HG02759 (cell line): ENCODE measurements around the gene KCNQ1.

ENCODE experiments used
- ATAC-seq: cut with Tn5 transposase; IDR thresholded peaks from one replicate; pipeline ENCODE4 v1.9.1; 2021; ENCODE audit warnings: mild to moderate bottlenecking, moderate library complexity; ENCODE audit not compliant: unreplicated experiment

The KCNQ1 gene

DNA sequence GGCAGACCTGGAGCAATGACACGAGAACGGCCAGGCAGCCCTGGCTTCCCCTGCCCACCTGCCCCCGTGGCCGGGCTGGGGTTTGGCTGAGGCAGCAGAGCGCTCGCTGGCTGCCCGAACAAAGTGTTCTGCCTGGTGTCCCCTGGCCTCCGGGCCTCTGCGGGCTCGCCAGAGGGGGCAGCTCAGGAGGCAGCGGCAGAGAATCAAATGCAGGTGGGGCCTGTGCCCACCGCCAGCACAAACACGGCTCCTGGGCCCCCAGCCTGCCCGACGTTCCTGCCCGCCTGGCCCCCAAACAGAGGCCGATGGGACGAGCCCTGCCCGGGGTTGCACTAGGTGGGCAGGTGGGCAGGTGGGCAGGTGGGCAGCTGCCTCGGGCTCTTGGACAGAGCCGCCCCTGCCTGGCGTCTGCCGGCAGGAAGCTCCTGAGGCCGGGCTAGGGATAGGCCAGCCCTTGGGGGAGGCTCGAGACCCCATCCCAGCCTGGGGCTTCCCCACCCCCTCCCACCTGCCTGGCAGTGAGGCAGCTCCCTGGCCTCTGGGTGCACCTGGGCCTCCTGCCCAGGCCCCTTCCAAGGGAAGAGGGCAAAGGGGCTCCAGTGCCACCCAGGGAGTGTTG, 394.0 kb downstream of the KCNQ1 start:
- ATAC-seq = no peak

DNA sequence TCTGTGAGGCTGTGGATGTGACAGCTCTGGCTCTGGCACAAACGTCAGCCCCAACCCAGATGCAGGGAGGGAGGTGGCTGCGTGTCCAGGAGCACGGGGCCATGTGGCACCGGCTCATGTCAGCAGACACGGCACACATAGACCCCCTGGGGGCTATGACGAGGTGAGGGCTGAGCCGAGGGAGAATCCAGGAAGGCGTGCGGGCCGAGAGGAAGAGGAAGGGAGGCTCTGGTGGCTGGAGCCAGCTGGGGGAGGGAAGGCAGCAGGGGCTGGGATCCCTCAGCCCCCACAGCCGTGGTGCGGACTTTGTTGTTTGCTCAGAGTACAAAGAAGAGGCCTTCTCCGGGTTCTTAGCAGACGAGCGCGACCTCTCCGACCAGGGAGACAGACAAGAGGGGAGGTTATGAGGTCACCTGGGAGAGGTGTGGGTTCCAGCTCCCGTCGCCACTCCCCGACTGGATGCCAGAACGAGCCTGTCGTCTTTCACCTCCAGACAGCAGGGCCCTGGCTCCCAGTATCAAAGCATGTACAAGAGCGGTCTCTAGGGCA, 394.7 kb downstream of the KCNQ1 start:
- ATAC-seq = no peak

DNA sequence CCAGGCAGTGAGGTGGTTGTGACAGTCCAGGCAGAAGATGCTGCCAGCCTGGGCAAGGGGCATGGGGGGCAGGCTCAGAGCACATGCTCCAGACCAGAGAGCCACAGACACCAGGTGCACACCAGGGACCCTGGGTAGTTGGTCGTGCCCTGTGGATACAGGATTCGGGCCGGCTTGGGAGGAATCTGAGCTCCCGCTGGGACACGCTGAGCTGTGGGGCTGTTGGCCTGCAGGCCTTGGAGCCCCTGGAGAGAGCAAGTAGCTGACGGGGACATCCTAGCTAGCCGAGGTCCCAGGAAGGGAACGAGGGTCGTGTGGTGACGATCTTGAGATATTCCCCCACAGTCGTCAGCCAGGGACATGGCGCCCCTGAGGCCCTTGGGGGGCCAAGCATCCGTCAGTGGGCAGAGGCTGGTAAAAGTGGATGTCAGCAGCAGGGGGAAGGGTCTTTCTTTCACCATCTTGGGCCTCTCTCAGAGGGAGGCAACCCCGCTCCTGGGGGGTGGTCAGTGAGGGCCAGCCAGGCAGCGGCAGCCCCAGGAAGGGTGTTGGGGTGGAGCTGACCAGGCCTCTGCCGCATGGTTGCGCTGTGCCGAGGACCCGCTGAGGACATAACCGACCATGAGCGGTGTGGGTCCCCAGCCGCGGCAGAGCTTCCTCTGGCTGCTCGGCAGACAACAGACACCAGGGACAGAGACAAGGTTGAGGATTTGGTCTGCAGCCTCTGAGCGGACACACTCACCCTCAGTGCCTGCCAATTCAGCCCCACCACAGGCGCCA, 396.8 kb downstream of the KCNQ1 start:
- no peak for ATAC-seq

GRCh38 chr11:2842876-2843275, 398.1 kb downstream of the KCNQ1 start:
- no peak for ATAC-seq

GRCh38 chr11:2843551-2843950, 398.7 kb downstream of the KCNQ1 start:
- no peak for ATAC-seq

DNA sequence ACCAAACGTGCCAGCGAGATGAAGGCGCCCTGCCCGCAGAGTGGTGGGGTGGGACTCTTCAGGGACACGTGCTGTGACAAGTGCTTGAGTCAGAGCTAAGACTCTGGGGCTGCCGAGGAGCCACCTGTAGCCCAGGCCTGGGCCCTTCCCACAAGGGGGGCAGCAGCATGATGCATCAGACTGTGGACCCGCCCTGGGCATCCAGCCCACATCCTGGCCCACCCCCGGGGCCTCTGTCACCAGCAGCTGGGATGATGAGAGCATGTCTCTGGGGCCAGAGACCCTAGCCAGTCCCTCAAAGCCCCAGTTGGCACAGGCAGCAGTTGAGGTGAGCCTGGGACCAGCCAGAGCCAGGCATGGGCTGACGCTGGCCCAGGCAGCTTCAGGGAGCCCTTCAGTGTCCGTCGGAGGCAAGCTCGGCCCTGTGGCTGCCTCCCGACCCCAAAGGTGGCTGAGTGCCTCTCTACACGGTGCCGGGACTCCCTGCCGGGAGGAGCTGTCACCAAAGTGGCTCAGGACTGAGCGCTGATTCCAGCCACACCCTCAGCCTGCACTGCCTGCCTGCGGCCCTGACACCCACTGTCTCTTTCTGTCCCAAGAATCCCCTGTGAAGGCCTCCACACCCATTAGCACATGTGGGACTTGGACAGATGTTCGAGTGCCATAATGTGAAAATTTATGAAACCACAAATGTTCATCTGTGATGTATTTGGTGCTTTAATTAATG, 399.5 kb downstream of the KCNQ1 start:
- ATAC-seq = no peak

GRCh38 chr11:2844996-2845395, 400.2 kb downstream of the KCNQ1 start:
- ATAC-seq = no peak

DNA sequence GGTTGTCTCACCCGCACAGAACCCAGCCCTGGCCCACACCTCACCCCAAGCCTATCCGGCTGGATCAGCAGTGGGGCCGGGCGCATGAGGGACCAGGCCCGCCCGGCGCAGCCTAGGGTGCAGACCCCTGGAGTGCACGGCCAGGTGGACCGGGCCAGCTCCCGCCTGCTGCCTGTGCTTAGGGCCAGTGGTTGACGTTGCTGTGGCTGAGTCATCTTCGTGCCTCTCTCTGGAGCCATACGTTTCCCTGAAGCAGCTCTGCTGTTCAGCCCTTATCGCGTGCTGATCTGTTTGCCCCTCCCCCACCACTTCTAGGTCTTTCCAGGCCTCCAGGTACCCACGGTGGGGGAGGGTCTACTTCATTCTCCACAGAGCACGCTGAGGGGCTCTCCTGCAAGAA, 401.2 kb downstream of the KCNQ1 start:
- no peak for ATAC-seq

DNA sequence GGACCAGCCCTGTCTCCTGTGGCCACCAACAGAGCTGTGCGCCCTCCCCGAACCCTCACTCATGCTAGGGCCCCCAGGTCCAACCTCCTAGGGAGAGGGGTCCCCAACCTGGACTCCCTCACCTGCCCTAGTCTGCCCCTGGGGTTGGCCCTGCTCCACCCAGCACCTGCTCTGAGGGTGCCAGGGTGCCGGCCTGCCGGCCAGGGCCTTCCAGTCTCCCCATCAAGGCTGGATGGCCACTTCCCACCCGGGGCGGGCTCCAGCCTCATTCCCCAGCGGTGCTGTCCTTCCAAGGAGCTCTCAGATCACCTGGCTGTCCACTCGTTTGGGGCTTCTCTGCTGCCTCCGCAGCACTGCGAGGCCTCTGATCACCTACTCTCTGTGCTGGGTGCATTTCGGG, 401.7 kb downstream of the KCNQ1 start:
- ATAC-seq = no peak

GRCh38 chr11:2847561-2847960, 402.8 kb downstream of the KCNQ1 start:
- ATAC-seq = no peak

- ATAC-seq = no peak
Observed at GRCh38 chr11:2848497-2848896, 403.7 kb downstream of the KCNQ1 start.

DNA sequence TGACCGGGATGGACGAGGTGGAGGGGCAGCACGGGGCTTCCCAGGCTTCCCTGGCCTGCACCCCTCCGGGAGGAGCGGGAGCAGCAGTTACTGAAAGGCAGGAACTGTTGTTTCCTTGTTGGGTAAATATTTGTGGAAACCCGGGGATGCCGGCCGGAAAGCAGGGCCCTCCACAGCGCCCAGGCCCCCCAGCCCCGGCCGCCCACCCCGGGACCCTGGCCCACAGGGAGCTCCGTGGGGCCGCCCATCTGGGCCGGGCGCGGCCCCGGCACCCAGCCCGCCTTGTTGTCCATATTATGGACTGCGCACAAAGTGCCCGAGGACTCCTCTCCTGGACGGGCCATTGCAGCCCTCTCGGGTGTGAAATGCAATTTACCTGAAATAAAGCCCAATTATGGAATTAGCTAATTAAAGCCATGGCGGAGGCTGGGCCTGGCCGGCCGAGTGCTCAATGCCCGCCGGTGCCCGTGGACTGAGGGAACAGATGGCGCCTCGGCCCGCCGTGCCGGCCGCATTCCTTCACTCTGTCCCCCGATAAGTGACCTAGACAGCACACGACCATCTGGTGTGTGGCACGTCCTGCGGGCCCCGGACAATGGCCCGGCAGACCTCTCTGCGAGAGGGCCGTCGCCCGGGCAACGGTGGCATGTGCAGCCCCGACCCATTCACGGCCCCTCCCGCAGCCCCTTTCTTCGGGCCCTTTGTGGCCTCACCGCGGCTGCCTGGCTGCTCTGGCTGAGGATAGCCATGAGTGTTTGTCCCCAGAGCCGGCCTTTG, 405.4 kb downstream of the KCNQ1 start:
- no peak for ATAC-seq

- ATAC-seq = no peak
Observed at GRCh38 chr11:2853401-2853800, 408.6 kb downstream of the KCNQ1 start.

GRCh38 chr11:2853997-2854560, 409.3 kb downstream of the KCNQ1 start:
- no peak for ATAC-seq

DNA sequence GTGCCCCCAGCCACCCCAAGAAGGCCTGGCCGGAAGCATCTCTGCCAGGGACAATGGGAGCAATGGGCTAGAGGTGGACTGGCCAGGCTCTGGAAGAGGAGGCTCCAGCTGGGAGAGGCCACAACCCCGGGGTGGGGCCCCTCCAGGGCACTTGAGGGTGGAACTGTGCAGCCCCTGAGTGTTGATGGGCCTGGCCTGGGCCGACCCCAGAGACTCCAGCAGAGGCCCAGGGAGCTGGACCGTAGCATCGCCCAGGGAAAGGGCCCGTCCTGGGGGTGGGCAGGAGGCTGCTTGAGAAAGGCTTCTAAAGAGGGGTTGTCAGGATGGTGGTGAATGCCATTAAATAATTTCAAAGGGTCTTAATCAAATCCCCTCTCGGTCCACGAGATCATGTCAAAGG, 410.4 kb downstream of the KCNQ1 start:
- ATAC-seq = no peak

- ATAC-seq = no peak
Observed at GRCh38 chr11:2857276-2857675, 412.5 kb downstream of the KCNQ1 start.

- no peak for ATAC-seq
Observed at GRCh38 chr11:2857918-2858317, 413.1 kb downstream of the KCNQ1 start.

- ATAC-seq = no peak
Observed at GRCh38 chr11:2858995-2859698, 414.3 kb downstream of the KCNQ1 start.

GRCh38 chr11:2859699-2860037, 414.9 kb downstream of the KCNQ1 start:
- no peak for ATAC-seq

GRCh38 chr11:2860636-2861035, 415.8 kb downstream of the KCNQ1 start:
- ATAC-seq = no peak
